ENCODE data around the gene GDF2. TPM values are rescaled to one million over a fixed set of nuclear protein-coding genes. Genes with fewer than 3 reads are reported as not detected.

GDF2 gene
- total RNA-seq, 4 donors from 2014 or later = not detected

GRCh38 chr10:47316131-47316530 is 6.1 kb upstream of the GDF2 start:
- in situ Hi-C loops (cut with MboI; ENCODE audit: low sequenced_read_pairs in 4 of 4) (loop anchor here in 3 of 4 donors (10.0 kb wide), 3 partner anchors 261 to 291 kb away; no protein-coding TSS in a partner anchor), intact Hi-C loops (cut with DNase I; ENCODE audit: low total_unique reads) (no loop called here)
- no peak for ATAC-seq
- H3K4me3 ChIP-seq = no peak overlapping the region
- H3K27me3 ChIP-seq = no peaks in the 10 kb centered on the region
- H3K36me3 ChIP-seq = no peaks in the 10 kb centered on the region
- no peaks in the 10 kb centered on the region for H3K9me3 ChIP-seq
- DNase-seq = no peak
- TF ChIP-seq CTCF (IDR thresholded peaks at IDR 0.05 in 4 of 5, conservative IDR thresholded peaks at IDR 0.05 in 1 of 5) = no peak
- TF ChIP-seq POLR2A (IDR thresholded peaks at IDR 0.05) = no peak
- H3K27ac ChIP-seq = no peak overlapping the region
- no peaks in the 10 kb centered on the region for H3K4me1 ChIP-seq

- no peaks in the 10 kb centered on the region for H3K27me3 ChIP-seq
- no peak overlapping the region for H3K4me3 ChIP-seq
- no peak overlapping the region for H3K27ac ChIP-seq
- no peaks in the 10 kb centered on the region for H3K4me1 ChIP-seq
- no peaks in the 10 kb centered on the region for H3K36me3 ChIP-seq
- ATAC-seq (no peak), DNase-seq (no peak)
- TF ChIP-seq POLR2A (IDR thresholded peaks at IDR 0.05) (no peak), CTCF (IDR thresholded peaks at IDR 0.05 in 4 of 5, conservative IDR thresholded peaks at IDR 0.05 in 1 of 5) (no peak)
- no peaks in the 10 kb centered on the region for H3K9me3 ChIP-seq
- in situ Hi-C loops (cut with MboI; ENCODE audit: low sequenced_read_pairs in 4 of 4) (loop anchor here in 3 of 4 donors (10.0 kb wide), 3 partner anchors 262 to 292 kb away; no protein-coding TSS in a partner anchor), intact Hi-C loops (cut with DNase I; ENCODE audit: low total_unique reads) (no loop called here)
Measured at GRCh38 chr10:47317251-47317650, 5.0 kb upstream of the GDF2 start.

GRCh38 chr10:47318706-47319105 is 3.5 kb upstream of the GDF2 start:
- Histone ChIP-seq H3K9me3 (no peaks in the 10 kb centered on the region), H3K27me3 (no peaks in the 10 kb centered on the region), H3K27ac (no peak overlapping the region), H3K4me3 (no peak overlapping the region), H3K36me3 (no peaks in the 10 kb centered on the region), H3K4me1 (no peaks in the 10 kb centered on the region)
- ATAC-seq (no peak), DNase-seq (no peak)
- intact Hi-C loops (cut with DNase I; ENCODE audit: low total_unique reads) (no loop called here), in situ Hi-C loops (cut with MboI; ENCODE audit: low sequenced_read_pairs in 4 of 4) (loop anchor here in 3 of 4 donors (10.0 kb wide), 3 partner anchors 264 to 294 kb away; no protein-coding TSS in a partner anchor)
- no peak for TF ChIP-seq POLR2A (IDR thresholded peaks at IDR 0.05)
- TF ChIP-seq CTCF (IDR thresholded peaks at IDR 0.05 in 4 of 5, conservative IDR thresholded peaks at IDR 0.05 in 1 of 5) = no peak

GRCh38 chr10:47319784-47320183 is 2.5 kb upstream of the GDF2 start:
- intact Hi-C loops (cut with DNase I; ENCODE audit: low total_unique reads) (no loop called here), in situ Hi-C loops (cut with MboI; ENCODE audit: low sequenced_read_pairs in 4 of 4) (loop anchor here in 3 of 4 donors (10.0 kb wide), 3 partner anchors 265 to 295 kb away; no protein-coding TSS in a partner anchor)
- no peak for DNase-seq

GRCh38 chr10:47320812-47321211 is 1.4 kb upstream of the GDF2 start:
- no peaks in the 10 kb centered on the region for H3K27me3 ChIP-seq
- in situ Hi-C loops (cut with MboI; ENCODE audit: low sequenced_read_pairs in 4 of 4) (no loop called here), intact Hi-C loops (cut with DNase I; ENCODE audit: low total_unique reads) (no loop called here)
- H3K27ac ChIP-seq = no peak overlapping the region
- H3K36me3 ChIP-seq = no peaks in the 10 kb centered on the region
- no peak for TF ChIP-seq CTCF (IDR thresholded peaks at IDR 0.05 in 4 of 5, conservative IDR thresholded peaks at IDR 0.05 in 1 of 5)
- no peak for TF ChIP-seq POLR2A (IDR thresholded peaks at IDR 0.05)
- H3K4me1 ChIP-seq = no peaks in the 10 kb centered on the region
- ATAC-seq (no peak), DNase-seq (no peak)
- no peak overlapping the region for H3K4me3 ChIP-seq
- no peaks in the 10 kb centered on the region for H3K9me3 ChIP-seq

More at GRCh38 chr10:47319784-47320183, 2.5 kb upstream of the GDF2 start:
- Histone ChIP-seq H3K4me1 (no peaks in the 10 kb centered on the region), H3K27ac (no peak overlapping the region), H3K9me3 (no peaks in the 10 kb centered on the region), H3K27me3 (no peaks in the 10 kb centered on the region), H3K4me3 (no peak overlapping the region), H3K36me3 (no peaks in the 10 kb centered on the region)
- TF ChIP-seq POLR2A (IDR thresholded peaks at IDR 0.05) = no peak
- no peak for ATAC-seq
